ENCODE results near the gene LRIT2.

GRCh38 chr10:84196941-84197340, 28.4 kb downstream of the LRIT2 start:
- no peak for TF ChIP-seq CTCF (IDR thresholded peaks at IDR 0.05)
- TF ChIP-seq EZH2phosphoT487 (IDR thresholded peaks at IDR 0.05), result no peak

Data from neural progenitor cell (in vitro differentiated cells).